Measurements from ENCODE around the gene KAT8.

Gene KAT8

GRCh38 chr16:31179219-31179746, 61.8 kb downstream of the KAT8 start:
- Histone ChIP-seq H2AFZ (ENCODE audit: low read depth, low read length) (peak overlapping the region; percentile 64), H3K9me3 (ENCODE audit: low read length) (no peaks in the 10 kb centered on the region), H3K4me3 (ENCODE audit: low read length) (peak overlapping the region; percentile 65), H3K36me3 (ENCODE audit: insufficient read depth, low read length) (peaks cover 22% of the 10 kb centered on the region), H3K4me1 (ENCODE audit: insufficient read depth, low read length) (peaks cover 30% of the 10 kb centered on the region), H3K27me3 (ENCODE audit: insufficient read depth, low read length) (no peaks in the 10 kb centered on the region)

DNA sequence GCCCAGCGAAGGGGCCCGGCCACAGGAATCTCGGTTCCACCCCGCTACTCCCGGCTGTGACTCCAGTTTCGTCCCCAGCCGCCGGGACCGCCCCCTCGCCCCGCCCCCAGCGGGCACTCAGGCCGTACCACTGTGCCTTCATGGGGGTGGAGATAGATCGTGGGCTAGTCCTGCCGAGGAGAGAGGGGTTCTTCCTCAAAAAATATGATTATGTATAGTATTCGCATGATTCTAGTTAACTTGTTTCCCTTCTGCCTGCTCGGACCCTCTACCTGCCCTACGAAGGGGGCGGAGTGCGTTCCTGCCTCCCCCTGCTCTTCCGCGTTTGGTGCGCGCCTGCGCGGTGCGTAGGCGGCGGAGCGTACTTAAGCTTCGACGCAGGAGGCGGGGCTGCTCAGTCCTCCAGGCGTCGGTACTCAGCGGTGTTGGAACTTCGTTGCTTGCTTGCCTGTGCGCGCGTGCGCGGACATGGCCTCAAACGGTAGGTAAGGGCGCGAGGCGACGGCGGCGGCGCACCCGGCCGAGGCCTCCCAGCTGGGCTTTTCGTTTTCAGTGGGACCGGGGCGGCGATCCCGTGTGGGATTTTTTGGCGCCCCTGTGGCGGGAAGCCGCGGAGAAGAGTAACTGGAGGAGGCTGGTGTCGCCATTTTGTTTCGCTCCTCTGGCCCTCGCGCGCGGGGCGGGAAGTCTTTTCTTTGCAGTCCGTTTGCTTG, 62.4 kb downstream of the KAT8 start, which contains the start of gene FUS:
Gene FUS (plus strand): TSS at position 393 of the 713 bp plus-strand sequence. CDS start 76 bp downstream, at position 469.
- peaks cover 30% of the 10 kb centered on the region for H3K4me1 ChIP-seq (ENCODE audit: insufficient read depth, low read length)
- peak within 1 kb of the TSS; percentile 65 for H3K4me3 ChIP-seq (ENCODE audit: low read length)
- H3K27me3 ChIP-seq (ENCODE audit: insufficient read depth, low read length), result no peaks in the 10 kb centered on the region
- H3K9me3 ChIP-seq (ENCODE audit: low read length), result no peaks in the 10 kb centered on the region
- H2AFZ ChIP-seq (ENCODE audit: low read depth, low read length), result peak within 1 kb of the TSS; percentile 64
- H3K36me3 ChIP-seq (ENCODE audit: insufficient read depth, low read length), result peaks cover 27% of the 10 kb centered on the region

Data from neuron (in vitro differentiated cells).